HUDEP-2 (cell line): ENCODE results near the gene TTC9C.
"Not testable (repeated sequence)": the region's sequence is repeated elsewhere in the genome, so short reads cannot be mapped to it uniquely, and the experiment has no call there.

ENCODE experiments used
- DNase-seq, 76 experiments: peaks; one replicate each; lab custom pipeline; 2025; ENCODE audit not compliant: unreplicated experiment in 76 of 76; lab: John Stamatoyannopoulos, UW

The TTC9C gene

GRCh38 chr11:62747475-62748160 is 19.3 kb downstream of the TTC9C start:
- DNase-seq, result no peak

GRCh38 chr11:62749931-62750330 is 21.6 kb downstream of the TTC9C start:
- not testable (repeated sequence) for DNase-seq

GRCh38 chr11:62752177-62752785 is 24.0 kb downstream of the TTC9C start:
- no peak for DNase-seq

DNA sequence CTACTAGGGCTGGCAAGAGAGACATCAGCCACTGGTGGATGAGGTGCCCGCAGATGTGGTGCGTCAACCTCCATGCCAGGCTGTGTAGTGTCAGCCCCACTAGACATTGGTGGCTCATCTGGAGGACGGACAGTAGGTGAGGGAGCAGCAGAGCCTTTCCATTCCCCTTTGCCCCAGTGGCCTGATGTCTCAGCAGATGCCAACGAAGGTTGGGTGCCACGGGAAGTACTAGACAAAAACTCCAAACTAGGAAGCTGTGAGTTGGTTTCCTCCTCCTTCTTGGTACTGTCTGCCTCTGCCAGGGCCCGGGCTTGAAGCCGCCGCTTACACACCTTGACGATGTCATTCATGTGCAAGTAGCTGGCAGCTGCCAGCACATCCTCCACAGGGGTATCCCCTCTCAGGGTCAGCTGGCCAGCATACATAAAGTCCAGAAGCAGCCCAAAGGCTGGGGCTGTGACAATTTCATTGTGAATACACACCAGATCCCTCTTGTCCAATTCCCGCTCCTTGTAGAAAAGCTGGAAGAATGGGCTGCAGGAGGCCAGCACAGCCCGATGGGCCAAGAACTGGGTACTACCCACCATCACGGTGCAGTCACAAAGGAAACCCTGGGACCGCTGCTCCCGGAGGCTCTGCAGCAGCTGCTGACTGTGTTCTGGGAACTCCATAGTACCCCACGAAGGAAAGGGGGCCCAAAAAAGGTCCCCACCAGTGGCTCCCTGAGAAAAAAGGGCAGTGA is 24.9 kb downstream of the TTC9C start:
- DNase-seq, result no peak

DNA sequence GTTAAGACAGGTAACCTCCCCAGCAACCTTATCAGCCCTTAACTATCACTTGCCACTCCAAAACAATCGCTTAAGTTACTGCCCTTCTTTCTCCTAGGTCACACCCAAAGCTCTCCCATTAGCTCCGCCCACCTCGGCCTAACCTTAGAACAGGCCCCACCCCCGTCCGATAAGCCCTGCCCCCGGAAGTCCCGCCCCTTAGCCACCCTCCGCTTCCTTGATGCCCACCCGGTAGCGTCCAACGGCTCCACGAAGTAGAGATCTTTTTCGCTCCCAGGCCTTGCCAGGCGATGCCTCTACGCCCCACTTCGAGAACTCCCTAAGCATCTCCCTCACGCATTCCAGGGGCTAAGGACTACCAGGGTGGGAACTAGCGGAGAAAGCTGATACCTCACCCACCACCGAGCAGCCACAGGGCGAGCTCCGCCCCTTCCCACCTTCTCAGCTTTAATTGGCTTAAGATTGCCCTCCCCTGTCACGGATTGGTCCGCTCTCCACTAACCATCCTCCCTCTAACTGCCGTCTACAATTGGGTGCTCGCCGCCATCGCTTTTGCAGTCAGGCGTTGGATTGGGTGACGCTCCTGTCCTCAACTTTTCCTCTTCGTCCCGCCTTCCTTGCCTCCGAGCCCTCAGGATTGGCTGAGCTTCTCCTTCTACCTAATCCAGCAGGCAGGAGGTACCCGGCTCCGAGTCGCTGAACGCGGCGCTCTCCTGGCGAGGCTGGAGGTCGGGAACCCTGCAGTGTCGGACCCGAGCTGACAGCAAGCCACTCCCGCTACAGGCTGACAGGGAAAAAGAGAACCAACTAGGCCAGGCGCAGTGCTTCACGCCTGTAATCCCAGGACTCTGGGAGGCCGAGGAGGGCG is 25.7 kb downstream of the TTC9C start, which contains the start of gene ZBTB3:
TSS of gene ZBTB3 (minus strand) at position 425 of the 868 bp plus-strand sequence. CDS start 496 bp downstream, outside the sequence.
- peak in 75 of 76 experiments; percentile 84 to 100 (median 97) for DNase-seq

- no peak for DNase-seq
These were observed 26.9 kb downstream of the TTC9C start for GRCh38 chr11:62755086-62755615.

GRCh38 chr11:62757846-62758788 is 29.8 kb downstream of the TTC9C start:
- no peak for DNase-seq

DNA sequence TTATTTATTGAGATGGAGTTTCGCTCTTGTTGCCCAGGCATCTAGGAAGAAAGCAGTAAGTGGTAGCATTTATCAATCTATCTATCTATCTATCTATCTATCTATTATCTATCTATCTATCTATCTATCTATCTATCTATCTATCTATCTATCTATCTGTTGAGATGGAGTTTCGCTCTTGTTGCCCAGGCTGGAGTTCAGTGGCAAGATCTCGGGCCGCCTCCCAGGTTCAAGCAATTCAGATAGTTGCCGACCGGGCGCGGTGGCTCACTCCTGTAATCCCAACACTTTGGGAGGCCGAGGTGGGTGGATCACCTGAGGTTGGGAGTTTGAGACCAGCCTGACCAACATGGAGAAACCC is 32.6 kb downstream of the TTC9C start:
- not testable (repeated sequence) for DNase-seq

DNA sequence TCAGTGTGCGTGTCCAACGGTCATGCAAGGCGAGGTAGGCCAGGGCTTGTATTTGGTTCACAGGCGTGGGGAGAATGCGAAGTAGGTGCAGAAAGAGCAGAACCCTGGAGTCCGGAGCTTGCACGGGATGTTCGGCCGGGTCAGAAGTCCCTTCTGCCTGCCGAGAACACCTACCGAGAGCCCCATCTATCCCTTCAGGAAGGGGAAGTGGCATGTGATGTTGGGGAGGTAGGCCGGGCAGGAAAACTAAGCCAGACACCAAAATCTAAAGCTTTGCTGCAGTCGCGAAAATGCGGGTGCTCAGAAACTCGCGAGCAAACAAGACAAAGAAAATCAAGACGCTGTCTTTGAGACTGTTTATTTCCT is 42.5 kb downstream of the TTC9C start:
- peak in 16 of 76 experiments; percentile 13 to 65 (median 44) for DNase-seq

GRCh38 chr11:62771144-62772021 is 43.1 kb downstream of the TTC9C start, which contains the start of gene TAF6L:
Gene TAF6L (plus strand): TSS chr11:62771396. CDS start chr11:62775784, 4,388 bp downstream.
- DNase-seq, result peak in 75 of 76 experiments; percentile 62 to 99 (median 93)

- DNase-seq, result no peak
These were observed 46.1 kb downstream of the TTC9C start for GRCh38 chr11:62774407-62774806.

- no peak for DNase-seq
These were observed 47.4 kb downstream of the TTC9C start for GRCh38 chr11:62775646-62776045.

GRCh38 chr11:62777389-62777788 is 49.1 kb downstream of the TTC9C start:
- DNase-seq, result no peak

DNA sequence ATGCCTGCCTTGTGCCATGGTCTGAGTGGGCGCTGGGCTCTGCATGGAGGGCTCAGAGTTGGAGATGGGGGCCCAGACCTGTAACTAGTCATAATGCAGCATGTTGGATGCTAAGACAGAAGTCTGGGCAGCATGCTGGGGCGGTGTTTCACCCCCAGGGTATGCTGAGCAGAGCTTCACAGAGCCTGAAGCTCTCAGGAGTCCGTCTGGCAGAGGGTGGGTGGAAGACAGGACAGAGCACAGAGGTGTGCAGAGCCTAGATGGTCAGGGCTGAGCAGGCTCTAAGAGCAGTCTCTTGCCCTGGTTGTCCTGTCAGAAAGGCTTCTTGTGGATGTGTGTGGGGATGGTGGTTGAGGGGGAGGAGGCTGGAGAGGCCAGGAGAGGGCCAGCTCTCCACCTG is 50.2 kb downstream of the TTC9C start:
- no peak for DNase-seq

DNA sequence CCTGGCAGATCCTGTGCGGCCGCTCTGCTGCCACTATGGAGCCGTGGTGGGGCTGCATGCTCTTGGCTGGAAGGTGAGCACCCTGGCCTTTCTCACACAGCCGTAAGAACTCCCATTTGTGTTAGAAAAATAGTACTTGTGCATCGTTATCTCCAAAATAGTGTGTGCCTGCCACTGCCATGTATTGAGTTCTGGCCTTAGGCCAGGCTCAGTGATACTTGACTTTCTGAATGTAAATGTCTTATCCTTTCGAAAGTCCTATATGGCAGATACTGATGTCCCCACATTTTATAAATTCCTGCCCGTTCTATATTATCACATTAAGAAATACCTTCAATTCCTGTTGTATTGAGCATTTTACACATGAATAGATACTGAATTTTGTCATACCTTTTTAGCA is 54.5 kb downstream of the TTC9C start:
- peak in 1 of 76 experiments; percentile 14 for DNase-seq

DNA sequence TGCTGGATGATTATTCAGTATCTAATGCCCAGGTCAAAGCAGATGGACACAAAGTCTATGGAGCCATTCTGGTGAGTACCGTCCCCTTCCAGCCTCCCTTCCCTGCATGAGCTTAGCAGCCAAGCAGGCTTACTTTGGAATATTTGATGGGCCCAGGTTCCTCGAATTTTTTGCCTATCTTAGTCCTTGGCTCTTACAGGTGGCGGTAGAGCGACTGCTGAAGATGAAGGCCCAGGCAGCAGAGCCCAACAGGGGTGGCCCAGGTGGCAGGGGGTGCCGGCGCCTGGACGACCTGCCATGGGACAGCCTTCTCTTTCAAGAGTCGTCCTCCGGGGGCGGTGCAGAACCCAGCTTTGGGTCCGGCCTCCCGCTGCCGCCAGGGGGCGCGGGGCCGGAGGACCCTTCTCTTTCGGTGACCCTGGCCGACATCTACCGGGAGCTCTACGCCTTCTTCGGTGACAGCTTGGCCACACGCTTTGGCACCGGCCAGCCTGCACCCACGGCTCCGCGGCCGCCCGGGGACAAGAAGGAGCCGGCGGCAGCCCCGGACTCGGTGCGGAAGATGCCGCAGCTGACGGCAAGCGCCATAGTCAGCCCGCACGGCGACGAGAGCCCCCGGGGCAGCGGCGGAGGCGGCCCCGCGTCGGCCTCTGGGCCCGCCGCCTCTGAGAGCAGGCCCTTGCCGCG is 58.2 kb downstream of the TTC9C start:
- DNase-seq, result peak in 72 of 76 experiments; percentile 29 to 87 (median 73)

DNA sequence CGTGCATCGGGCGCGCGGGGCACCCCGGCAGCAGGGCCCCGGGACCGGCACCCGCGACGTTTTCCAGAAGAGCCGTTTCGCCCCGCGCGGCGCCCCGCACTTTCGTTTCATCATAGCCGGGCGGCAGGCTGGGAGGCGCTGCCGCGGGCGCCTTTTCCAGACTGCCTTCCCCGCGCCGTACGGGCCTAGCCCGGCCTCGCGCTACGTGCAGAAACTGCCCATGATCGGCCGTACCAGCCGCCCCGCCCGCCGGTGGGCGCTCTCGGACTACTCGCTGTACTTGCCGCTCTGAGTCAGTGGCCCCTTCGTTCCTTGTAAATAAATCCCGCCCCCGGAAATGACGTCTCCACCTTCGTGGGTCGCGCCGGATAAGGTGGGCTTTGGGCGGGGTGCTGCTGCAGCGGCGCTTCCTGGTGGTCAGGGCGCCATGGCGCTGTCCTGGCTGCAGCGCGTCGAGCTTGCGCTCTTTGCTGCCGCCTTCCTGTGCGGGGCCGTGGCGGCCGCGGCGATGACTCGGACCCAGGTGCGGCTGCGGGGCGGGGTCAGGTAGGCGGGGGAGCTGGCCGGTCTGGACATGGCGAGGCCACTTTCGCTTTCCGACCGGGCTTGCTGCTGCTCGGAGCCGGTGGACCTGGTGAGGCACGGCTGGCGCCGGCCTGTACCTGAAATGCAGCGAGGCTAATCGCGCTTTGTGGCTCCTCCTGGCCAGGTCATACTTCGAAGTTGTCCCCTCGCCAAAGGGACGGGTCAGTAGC is 58.9 kb downstream of the TTC9C start, which contains the start of gene TMEM179B:
TSS of gene TMEM179B (plus strand) at position 398 of the 755 bp plus-strand sequence. CDS start at position 428, 30 bp downstream.
- DNase-seq, result peak; percentile 28 to 98 (median 93)
